Activated CD8-positive, alpha-beta memory T cell treated with anti-CD3 and anti-CD28 coated beads for 36 hours (primary cell): ENCODE measurements around the gene ARL1. TPM values are rescaled to one million over a fixed set of nuclear protein-coding genes. Genes with fewer than 3 reads are reported as not detected.
"Not testable (repeated sequence)": the region's sequence is repeated elsewhere in the genome, so short reads cannot be mapped to it uniquely, and the experiment has no call there.

Experiments
- CTCF ChIA-PET: fragments of 350-600 bp; sonication (Branson Sonifier 250); formaldehyde crosslinking; loops from one replicate; lab custom pipeline; 2021; ENCODE audit warnings: antibody characterized with exemption; lab: Charles Lee
- POLR2A ChIA-PET: fragments of 350-600 bp; sonication (Branson Sonifier 250); formaldehyde crosslinking; loops from one replicate; lab custom pipeline; 2021; ENCODE audit warnings: antibody characterized with exemption; lab: Charles Lee
- total RNA-seq, 2 experiments: library from RNA; stranded (reverse); gene quantifications; one replicate each; pipeline ENCODE4 v1.2.3, GENCODE V29; 2021

ARL1 gene
- total RNA-seq = 10 to 100 TPM; 66.1 to 86.3 TPM

DNA sequence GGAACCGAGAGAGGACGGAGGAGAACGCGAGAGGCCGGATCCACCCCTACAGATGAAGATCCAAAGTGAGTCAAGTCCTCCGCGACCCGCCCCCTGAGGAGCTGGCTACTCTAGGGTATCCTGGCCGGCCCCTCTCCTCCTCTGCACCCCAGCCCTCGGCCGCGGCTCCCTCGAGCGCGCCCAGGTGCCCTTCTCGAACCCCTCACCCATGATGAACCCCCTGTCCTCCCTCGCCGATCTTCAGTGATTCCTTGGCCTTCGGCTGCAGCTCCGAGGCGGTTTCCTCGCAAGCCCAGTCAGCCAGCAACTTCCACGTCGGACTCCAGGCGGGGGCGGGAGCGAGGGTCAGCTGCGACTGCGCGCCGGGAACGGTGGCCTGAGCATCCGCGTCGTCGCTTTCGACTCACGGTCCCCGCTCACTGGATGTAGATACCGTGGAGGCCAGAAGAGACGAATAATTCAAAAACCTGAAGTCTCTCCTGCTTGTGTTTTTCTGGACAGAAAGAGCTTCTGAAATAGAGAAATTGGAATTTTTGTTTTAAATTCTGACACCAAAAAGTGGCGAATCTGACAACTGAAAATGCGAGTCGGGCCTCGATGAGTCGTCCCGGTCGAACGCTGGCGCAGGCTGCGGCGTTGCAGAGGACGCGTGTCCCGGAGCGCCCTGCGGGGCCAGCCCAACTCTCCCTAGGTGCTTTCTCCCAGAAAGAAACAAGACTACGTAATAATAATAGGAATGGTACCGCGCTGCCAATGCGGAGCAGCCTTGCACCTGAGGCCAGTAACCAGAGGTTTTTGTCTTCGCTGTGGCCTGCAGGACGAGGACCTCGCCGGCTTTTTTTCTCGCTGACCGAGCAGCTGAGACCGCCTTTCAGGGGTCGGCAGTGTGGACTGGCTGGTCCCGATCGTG lies at the start of gene ARL1:
TSS of gene ARL1 (minus strand) at position 337 of the 910 bp plus-strand sequence. CDS start at position 210, 127 bp downstream.
- CTCF ChIA-PET = no interaction called here
- POLR2A ChIA-PET = interaction anchor here (1.2 kb wide), 1 partner anchor 128 kb away, joined by 3 read pairs; the partner anchor contains the start of gene UTP20

DNA sequence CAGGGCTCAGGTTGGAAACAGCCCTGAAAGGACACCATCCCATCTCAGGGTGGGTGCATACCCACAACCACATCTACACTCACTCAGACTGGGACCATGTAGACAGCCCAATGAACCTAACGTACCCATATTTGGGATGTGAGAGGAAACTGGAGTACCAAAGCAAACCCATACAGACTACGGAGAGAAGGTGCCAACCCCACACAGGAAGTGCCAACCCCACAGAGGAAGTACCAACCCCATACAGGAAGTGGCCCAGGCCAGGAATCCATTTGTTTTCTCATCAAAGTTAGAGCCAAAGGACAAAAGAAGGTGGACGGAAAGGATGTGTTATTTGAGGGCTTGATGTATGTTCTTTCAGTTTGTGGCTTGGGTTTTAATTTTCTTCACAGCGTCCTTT lies 48.1 kb upstream of the ARL1 start:
- CTCF ChIA-PET = no interaction called here
- POLR2A ChIA-PET = no interaction called here

DNA sequence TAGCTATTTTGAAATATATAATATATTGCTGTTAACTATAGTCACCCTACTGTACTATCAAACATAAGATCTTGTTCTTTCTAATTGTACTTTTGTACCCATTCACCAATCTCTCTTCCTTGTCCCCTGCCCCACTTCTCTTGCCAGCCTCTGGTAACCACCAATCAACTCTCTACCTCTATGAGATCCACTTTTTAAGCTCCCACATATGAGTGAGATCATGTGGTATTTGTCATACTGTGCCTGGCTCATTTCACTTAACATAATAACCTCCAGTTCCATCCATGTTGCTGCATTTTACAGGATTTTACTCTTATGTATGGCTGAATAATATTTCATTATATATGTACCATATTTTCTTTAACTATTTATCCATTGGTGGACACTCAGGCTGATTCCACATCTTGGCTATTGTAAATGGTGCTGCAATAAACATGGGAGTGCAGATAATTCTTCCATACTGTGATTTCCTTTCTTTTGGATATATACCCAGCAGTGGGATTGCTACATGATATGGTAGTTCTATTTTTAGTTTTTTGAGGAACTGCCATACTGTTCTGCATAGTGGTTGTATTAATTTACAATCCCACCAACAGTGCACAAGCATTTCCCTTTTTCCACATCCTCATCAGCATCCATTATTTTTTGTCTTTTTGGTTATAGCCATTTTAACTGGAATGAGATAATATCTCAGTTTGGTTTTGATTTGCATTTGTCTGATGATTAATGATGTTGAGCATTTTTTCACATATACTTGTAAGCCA lies 34.1 kb upstream of the ARL1 start:
- CTCF ChIA-PET = interaction anchor here (0.6 kb wide), 1 partner anchor 22 kb away, joined by 5 read pairs; no protein-coding TSS in a partner anchor
- POLR2A ChIA-PET = no interaction called here

DNA sequence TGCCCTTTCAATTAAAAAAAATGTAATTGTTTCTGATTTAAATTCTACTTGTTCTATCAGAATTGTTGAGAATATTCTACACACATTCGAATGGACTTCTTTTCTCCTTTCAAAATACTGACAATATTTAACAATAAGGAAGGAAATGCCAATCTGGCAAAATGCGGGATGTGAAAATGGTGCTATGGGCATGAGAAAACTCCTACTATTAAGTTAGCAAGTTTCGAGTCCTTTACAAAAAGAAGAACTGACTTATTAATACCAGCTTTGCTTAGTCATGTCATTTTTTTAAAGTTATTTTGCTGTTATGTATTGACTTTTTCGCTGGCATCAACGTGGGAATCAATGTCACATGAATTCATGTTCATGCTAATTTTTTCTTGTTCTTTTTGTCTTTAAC lies 31.7 kb upstream of the ARL1 start:
- CTCF ChIA-PET = no interaction called here
- POLR2A ChIA-PET = no interaction called here

DNA sequence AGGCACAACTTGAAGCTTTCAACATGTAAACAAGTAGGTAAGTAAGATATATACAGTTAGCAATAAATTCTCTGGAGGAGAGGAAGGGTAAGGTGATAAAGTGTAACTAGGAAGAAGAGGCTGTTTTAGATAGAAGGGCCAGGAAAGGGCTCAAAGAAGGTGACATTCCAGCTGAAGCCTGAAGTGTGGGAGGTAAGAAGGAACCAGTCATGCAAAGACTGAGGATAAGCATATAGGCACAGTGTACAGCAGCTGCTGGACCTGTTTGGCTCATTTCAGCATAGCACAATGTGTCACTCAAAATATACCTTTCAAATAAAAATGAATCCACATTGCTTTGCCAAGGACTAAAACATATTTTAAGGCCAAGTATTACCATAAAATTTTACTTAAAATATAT lies 28.6 kb upstream of the ARL1 start:
- CTCF ChIA-PET = no interaction called here

DNA sequence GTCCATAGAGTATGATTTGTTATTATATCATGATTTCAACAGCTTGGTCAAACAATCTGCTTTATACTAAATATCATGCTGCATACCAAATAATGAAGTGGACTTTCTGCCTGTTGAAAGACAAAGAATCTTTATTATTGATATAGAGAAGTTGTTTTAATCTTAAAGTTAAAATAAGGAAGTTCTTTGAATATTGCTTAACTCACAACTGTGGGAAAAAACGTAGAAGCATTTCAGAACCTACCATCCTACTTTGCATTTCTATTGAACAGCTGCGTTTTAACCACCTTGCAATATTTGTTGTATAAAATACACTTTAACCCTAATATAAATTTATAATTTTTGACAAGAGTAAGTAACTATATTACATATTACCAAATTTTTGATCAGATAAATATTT lies 22.9 kb upstream of the ARL1 start:
- CTCF ChIA-PET = no interaction called here
- POLR2A ChIA-PET = no interaction called here

More for the DNA sequence above, 28.6 kb upstream of the ARL1 start:
- POLR2A ChIA-PET = no interaction called here

DNA sequence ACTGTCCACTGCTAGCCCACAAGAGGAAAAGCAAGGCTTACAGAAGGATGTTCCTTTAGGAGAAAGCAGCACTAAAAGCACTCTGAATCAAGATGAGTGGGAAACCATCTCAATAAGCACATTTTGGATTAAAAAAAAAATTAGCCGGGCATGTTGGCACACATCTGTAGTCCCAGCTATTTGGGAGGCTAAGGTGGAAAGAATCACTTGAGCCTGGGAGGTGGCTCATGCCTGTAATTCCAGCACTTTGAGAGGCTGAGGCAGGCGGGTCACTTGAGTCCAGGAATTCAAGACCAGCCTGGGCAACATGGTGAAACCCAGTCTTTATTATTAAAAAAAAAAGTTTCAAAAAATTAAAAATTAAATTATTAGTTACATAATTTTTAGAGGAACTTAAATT lies 17.0 kb upstream of the ARL1 start:
- ChIA-PET POLR2A (no interaction called here), CTCF (interaction anchor here (0.6 kb wide), 1 partner anchor 338 kb away, joined by 3 read pairs; no protein-coding TSS in a partner anchor)

DNA sequence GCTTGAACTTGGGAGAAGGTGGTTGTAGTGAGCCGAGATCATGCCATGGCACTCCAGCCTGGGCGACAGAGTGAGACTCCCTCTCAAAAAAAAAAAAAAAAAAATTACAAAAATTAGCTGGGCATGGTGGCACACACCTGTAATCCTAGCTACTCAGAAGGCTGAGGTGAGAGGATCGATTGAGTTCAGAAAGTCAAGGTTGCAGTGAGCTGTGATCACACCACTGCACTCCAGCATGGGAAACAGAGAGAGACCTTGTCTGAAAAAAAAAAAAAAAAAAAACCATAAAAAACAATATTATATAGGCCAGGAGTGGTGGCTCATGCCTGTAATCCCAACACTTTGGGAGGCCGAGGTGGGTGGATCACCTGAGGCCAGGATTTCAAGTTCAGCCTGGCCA lies 14.5 kb upstream of the ARL1 start:
- CTCF ChIA-PET = interaction anchor here (0.7 kb wide), 1 partner anchor 11 kb away, joined by 3 read pairs; no protein-coding TSS in a partner anchor

DNA sequence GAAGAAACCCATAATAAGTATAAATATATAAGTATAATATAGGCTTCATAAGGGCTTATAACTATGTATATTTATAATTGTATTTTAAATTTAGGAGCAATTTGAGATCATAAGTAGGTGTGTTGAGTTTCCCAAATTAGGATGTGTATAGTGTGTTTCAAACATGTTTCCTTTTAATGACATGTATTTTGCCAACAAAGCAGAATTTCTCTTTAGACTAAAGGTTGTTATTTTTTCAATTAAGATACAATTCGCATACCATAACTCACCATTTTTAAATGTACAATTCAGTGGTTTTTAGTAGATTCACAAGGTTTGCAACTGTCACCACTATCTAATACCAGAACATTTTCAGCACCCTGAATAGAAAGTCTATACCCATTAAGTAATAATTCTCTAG lies 7.7 kb upstream of the ARL1 start:
- CTCF ChIA-PET = no interaction called here
- POLR2A ChIA-PET = no interaction called here

More for the DNA sequence above, 14.5 kb upstream of the ARL1 start:
- POLR2A ChIA-PET = interaction anchor here (0.7 kb wide), 1 partner anchor 150 kb away, joined by 6 read pairs; no protein-coding TSS in a partner anchor

DNA sequence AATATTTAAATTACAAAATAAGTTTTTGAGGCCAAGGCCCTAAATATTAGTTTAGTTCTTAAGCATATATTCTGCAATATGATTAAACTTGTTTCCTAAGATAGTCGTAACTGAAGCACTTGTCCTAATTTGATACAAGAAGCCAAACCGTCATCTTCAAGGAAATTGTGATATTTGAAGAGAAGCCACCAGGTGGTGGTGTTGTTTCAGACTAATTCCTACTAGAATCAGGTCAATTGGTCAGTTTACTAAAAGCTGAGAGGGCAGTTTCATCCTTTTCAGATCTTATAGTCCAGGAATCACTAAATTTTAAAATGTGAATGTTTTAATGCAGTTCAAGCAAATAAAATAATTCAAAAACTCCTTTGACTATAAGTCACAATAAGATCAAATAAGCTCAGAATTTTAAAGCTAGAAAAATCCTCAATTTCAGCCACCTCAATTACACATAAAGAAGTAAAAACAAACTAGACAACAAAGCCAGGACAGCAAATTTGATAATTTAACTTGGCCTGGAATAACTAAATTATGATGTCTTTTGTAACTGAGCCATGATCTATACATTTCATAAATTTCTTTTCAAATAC lies 7.1 kb upstream of the ARL1 start:
- ChIA-PET POLR2A (no interaction called here), CTCF (no interaction called here)

DNA sequence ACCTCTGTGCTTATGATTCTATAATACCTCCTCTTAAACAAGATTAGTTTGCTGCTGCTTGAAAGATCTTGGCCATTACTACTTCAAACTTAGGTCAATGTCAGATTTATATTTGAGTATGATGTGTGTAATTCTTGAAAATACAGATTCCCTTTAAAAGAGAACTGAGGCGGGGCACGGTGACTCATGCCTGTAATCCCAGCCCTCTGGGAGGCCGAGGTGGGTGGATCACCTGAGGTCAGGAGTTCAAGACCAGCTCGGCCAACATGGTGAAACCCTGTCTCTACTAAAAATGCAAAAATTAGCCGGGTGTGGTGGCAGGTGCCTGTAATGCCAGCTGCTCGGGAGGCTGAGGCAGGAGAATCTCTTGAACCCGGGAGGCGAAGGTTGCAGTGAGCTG lies 2.6 kb upstream of the ARL1 start:
- CTCF ChIA-PET, POLR2A ChIA-PET: not testable (repeated sequence)

DNA sequence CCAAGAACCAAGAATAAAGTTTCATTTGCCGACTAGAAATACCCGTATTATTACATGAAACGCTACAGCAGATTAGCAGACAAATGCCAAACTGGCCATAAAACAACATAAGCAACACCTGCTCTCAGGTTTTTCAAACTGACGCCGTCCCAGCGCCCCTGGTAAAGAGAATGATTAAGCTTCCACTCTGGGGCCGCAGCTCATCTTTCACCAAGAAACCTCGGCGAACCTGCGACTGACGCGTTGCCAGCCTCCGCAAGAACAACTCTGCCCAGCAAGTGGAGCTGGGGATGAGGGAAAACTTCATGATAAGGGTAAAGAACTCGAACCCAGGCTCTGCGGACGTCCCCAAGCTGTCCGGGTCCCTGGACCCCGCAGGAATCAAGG lies 530 bp downstream of the ARL1 start:
- POLR2A ChIA-PET = interaction anchor here (1.2 kb wide), 1 partner anchor 127 kb away, joined by 3 read pairs; the partner anchor contains the start of gene UTP20

DNA sequence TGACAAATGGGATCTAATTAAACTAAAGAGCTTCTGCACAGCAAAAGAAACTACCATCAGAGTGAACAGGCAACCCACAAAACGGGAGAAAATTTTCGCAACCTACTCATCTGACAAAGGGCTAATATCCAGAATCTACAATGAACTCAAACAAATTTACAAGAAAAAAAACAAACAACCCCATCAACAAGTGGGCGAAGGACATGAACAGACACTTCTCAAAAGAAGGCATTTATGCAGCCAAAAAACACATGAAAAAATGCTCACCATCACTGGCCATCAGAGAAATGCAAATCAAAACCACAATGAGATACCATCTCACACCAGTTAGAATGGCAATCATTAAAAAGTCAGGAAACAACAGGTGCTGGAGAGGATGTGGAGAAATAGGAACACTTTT lies 16.4 kb downstream of the ARL1 start:
- POLR2A ChIA-PET, CTCF ChIA-PET: not testable (repeated sequence)

More for the DNA sequence above, 530 bp downstream of the ARL1 start:
- CTCF ChIA-PET = no interaction called here

DNA sequence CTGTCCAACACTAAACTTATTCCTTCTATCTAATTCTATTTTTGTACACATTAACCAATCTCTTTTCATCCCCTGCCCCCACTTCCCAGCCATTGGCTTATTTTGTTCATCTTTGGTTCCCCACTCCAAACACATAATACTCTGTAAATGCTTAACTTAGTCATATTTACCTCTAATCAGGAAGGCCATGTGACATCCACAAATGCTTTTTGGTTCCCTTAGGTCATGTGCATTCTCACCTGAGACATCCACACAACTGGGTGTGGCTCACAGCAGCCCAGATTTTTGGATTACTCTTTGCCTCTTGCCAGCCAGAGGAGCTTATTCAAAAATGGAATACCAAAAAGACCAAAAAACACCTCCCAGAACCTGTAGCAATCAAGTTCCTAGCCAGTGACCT lies 28.4 kb downstream of the ARL1 start:
- ChIA-PET CTCF (no interaction called here), POLR2A (no interaction called here)

DNA sequence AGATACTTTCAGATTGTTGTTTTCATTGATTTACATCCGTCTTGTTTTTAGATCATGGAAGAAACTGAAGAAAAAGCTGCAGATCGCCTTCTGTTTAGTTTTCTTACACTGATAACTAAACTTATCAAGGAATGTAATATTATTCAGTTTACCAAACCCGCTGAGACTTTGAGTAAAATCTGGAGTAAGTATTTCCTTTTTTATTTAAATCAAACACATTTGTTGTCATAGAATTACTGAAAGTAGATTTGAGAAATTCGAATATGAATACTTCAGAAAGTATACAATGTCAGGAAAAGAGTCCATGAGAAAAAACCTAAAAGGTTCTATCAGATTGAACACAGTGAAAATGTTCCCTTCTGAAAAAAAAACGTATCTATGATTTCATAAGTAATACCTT lies 32.0 kb downstream of the ARL1 start:
- CTCF ChIA-PET = no interaction called here

DNA sequence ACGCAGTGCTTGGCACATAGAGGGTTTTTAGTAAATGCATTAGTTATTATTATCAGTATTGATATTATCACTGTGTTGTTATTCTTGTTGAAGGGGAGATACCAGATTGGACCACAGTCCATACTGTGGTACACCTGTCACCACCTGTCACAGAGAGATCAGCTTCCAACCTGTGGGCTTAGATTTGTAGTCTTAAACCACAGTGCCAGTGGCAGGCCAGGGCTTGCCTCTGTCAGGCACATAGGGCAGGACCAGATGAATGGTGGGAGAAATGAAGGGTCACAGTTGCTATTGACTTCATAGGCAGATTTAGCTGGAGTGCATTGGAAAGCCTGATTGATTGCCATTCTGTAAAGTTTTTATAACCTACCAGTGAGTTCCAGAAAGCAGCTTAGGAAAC lies 35.1 kb downstream of the ARL1 start:
- CTCF ChIA-PET = interaction anchor here (1.2 kb wide), 1 partner anchor 13 kb away, joined by 3 read pairs; no protein-coding TSS in a partner anchor
- POLR2A ChIA-PET = no interaction called here

More for the DNA sequence above, 32.0 kb downstream of the ARL1 start:
- POLR2A ChIA-PET = no interaction called here

DNA sequence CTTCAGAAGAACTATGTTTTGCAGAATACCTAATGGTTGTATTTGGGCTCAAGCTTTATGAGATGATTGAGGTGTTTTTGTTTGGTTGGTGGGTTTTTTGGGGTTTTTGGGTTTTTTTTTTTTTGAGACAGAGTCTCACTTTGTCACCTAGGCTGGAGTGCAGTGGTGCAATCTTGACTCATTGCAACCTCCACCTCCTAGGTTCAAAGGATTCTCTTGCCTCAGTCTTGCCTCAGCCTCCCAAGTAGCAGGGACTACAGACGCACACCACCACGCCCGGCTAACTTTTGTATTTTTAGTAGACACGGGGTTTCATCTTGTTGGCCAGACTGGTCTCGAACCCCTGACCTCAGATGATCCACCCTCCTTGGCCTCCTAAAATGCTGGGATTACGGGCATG lies 39.6 kb downstream of the ARL1 start:
- ChIA-PET CTCF (no interaction called here), POLR2A (interaction anchor here (0.6 kb wide), 1 partner anchor 443 kb away, joined by 3 read pairs; no protein-coding TSS in a partner anchor)

DNA sequence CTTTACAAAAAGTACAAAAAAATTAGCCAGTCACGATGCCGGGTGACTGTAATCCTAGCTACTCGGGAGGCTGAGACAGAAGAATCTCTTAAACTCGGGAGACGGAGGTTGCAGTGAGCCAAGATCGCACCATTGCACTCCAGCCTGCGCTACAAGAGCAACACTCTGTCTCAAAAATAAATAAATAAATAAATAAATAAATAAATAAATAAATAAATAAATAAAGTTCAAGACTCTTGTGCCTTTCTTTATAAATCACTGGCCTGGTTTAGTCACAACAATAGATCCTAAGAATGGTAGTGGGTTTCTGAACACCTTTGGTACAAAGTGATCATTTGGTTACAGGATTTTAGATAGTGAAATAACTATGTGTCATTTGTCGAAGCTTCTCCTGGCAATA lies 46.1 kb downstream of the ARL1 start:
- ChIA-PET POLR2A (no interaction called here), CTCF (interaction anchor here (0.5 kb wide), 1 partner anchor 16 kb away, joined by 7 read pairs; no protein-coding TSS in a partner anchor)

DNA sequence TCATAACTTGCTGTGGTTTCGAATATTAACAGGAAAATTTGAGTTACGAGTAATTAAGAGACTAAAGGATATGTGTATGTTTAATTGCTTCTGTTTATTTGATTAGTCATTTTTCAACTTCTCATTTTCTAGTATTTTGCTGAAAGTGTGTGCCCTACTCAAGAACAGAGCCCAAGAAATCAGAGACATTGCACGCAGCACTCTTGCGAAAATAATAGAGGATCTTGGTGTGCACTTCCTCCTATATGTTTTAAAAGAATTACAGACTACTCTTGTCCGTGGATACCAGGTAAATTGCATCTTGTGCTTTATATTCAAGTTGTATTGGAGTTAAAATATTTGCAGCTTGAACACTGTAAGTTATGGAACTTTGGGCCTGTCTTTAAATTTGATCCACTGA lies 50.8 kb downstream of the ARL1 start:
- CTCF ChIA-PET = no interaction called here

More for the DNA sequence above, 50.8 kb downstream of the ARL1 start:
- POLR2A ChIA-PET = interaction anchor here (0.6 kb wide), 1 partner anchor 1128 kb away, joined by 9 read pairs; no protein-coding TSS in a partner anchor
